ENCODE measurements around the gene GNAQ.

GNAQ gene

GRCh38 chr9:77830618-77831285, 200.9 kb downstream of the GNAQ start:
- no peak for TF ChIP-seq REST (IDR thresholded peaks at IDR 0.05; ENCODE audit: insufficient read depth in 1 of 2, low read depth in 2 of 2, low read length in 2 of 2)
- no peak for TF ChIP-seq FOXP2 (optimal IDR thresholded peaks at IDR 0.05; ENCODE audit: borderline replicate concordance, extremely low read depth, extremely low read length, insufficient read depth)
- TF ChIP-seq POLR2AphosphoS5 (IDR thresholded peaks at IDR 0.05; ENCODE audit: low read depth, low read length) = no peak
- TF ChIP-seq SIN3A (IDR thresholded peaks at IDR 0.05; ENCODE audit: borderline replicate concordance, insufficient read depth, low read length) = no peak
- TF ChIP-seq TAF1 (IDR thresholded peaks at IDR 0.05; ENCODE audit: borderline replicate concordance, insufficient read depth, low read length) = no peak

- no peak for TF ChIP-seq SIN3A (IDR thresholded peaks at IDR 0.05; ENCODE audit: borderline replicate concordance, insufficient read depth, low read length)
- TF ChIP-seq FOXP2 (optimal IDR thresholded peaks at IDR 0.05; ENCODE audit: borderline replicate concordance, extremely low read depth, extremely low read length, insufficient read depth) = no peak
- TF ChIP-seq POLR2AphosphoS5 (IDR thresholded peaks at IDR 0.05; ENCODE audit: low read depth, low read length) = no peak
- no peak for TF ChIP-seq REST (IDR thresholded peaks at IDR 0.05; ENCODE audit: insufficient read depth in 1 of 2, low read depth in 2 of 2, low read length in 2 of 2)
- TF ChIP-seq TAF1 (IDR thresholded peaks at IDR 0.05; ENCODE audit: borderline replicate concordance, insufficient read depth, low read length) = no peak
Observed at GRCh38 chr9:77829420-77829819, 202.2 kb downstream of the GNAQ start.

GRCh38 chr9:77827104-77827784, 204.4 kb downstream of the GNAQ start:
- TF ChIP-seq REST (IDR thresholded peaks at IDR 0.05; ENCODE audit: insufficient read depth in 1 of 2, low read depth in 2 of 2, low read length in 2 of 2) = no peak

GRCh38 chr9:77826621-77827020, 205.0 kb downstream of the GNAQ start:
- TF ChIP-seq FOXP2 (optimal IDR thresholded peaks at IDR 0.05; ENCODE audit: borderline replicate concordance, extremely low read depth, extremely low read length, insufficient read depth) (no peak), REST (IDR thresholded peaks at IDR 0.05; ENCODE audit: insufficient read depth in 1 of 2, low read depth in 2 of 2, low read length in 2 of 2) (no peak), POLR2AphosphoS5 (IDR thresholded peaks at IDR 0.05; ENCODE audit: low read depth, low read length) (no peak), SIN3A (IDR thresholded peaks at IDR 0.05; ENCODE audit: borderline replicate concordance, insufficient read depth, low read length) (no peak), TAF1 (IDR thresholded peaks at IDR 0.05; ENCODE audit: borderline replicate concordance, insufficient read depth, low read length) (no peak)

All from PFSK-1 (cell line).